SK-N-SH treated with all-trans-retinoic acid at 6 μM for 48 hours (cell line): ENCODE data around the gene S100A8.

Experiments
- ATAC-seq: fragments of 200-7000 bp; cut with Tn5 transposase; 3 replicates; pipeline ENCODE4 v1.9.1; 2020; ENCODE audit warnings: mild to moderate bottlenecking, moderate library complexity
- ARNTL ChIP-seq: fragments of 450-650 bp; formaldehyde crosslinking; IDR thresholded peaks from 2 replicates; pipeline ENCODE4 v1.5.0; 2020; ENCODE audit warnings: low read depth, mild to moderate bottlenecking, moderate library complexity, borderline replicate concordance
- BACH2 ChIP-seq: fragments of 250-450 bp; sonication (Bioruptor Pico); IDR thresholded peaks from 2 replicates; pipeline ENCODE4 v1.9.0; 2021; ENCODE audit warnings: mild to moderate bottlenecking, borderline replicate concordance
- CREB5 ChIP-seq: fragments of 250-450 bp; sonication (Bioruptor Pico); IDR thresholded peaks from 2 replicates; pipeline ENCODE4 v1.5.1; 2020; ENCODE audit warnings: low read depth, mild to moderate bottlenecking, moderate library complexity
- CSDC2 ChIP-seq: fragments of 250-450 bp; sonication (Bioruptor Pico); IDR thresholded peaks from 2 replicates; pipeline ENCODE4 v1.5.0; 2020; ENCODE audit warnings: mild to moderate bottlenecking, moderate library complexity
- CSRNP3 ChIP-seq: fragments of 250-450 bp; sonication (Bioruptor Pico); IDR thresholded peaks from 2 replicates; pipeline ENCODE4 v1.5.1; 2021; ENCODE audit warnings: mild to moderate bottlenecking, moderate library complexity
- ESRRG ChIP-seq: fragments of 250-450 bp; sonication (Bioruptor Pico); IDR thresholded peaks from 2 replicates; pipeline ENCODE4 v1.6.1; 2021; ENCODE audit warnings: mild to moderate bottlenecking
- ISL1 ChIP-seq: fragments of 250-450 bp; sonication (Bioruptor Pico); IDR thresholded peaks from 2 replicates; pipeline ENCODE4 v2.1.2; 2022; ENCODE audit warnings: mild to moderate bottlenecking, moderate library complexity
- OSR1 ChIP-seq: fragments of 250-450 bp; sonication (Bioruptor Pico); IDR thresholded peaks from 2 replicates; pipeline ENCODE4 v1.8.0; 2022; ENCODE audit warnings: moderate library complexity, mild to moderate bottlenecking, inconsistent platforms
- PATZ1 ChIP-seq: fragments of 250-450 bp; sonication (Bioruptor Pico); IDR thresholded peaks from 2 replicates; pipeline ENCODE4 v1.8.0; 2020; ENCODE audit warnings: mild to moderate bottlenecking, moderate library complexity, borderline replicate concordance
- POU6F1 ChIP-seq: fragments of 250-450 bp; sonication (Bioruptor Pico); IDR thresholded peaks from 2 replicates; pipeline ENCODE4 v1.8.0; 2021; ENCODE audit warnings: low read depth, mild to moderate bottlenecking, moderate library complexity, borderline replicate concordance
- PPARA ChIP-seq: fragments of 250-450 bp; sonication (Bioruptor Pico); IDR thresholded peaks from 2 replicates; pipeline ENCODE4 v1.5.0; 2020; ENCODE audit warnings: mild to moderate bottlenecking, borderline replicate concordance
- RARB ChIP-seq: fragments of 250-450 bp; sonication (Bioruptor Pico); IDR thresholded peaks from 2 replicates; pipeline ENCODE4 v1.8.0; 2021; ENCODE audit warnings: mild to moderate bottlenecking, moderate library complexity
- SNAI2 ChIP-seq: fragments of 250-450 bp; sonication (Bioruptor Pico); IDR thresholded peaks from 2 replicates; pipeline ENCODE4 v1.5.0; 2020; ENCODE audit warnings: mild to moderate bottlenecking, moderate library complexity
- TCF4 ChIP-seq: fragments of 250-450 bp; sonication (Bioruptor Pico); IDR thresholded peaks from 2 replicates; pipeline ENCODE4 v1.8.0; 2021; ENCODE audit warnings: mild to moderate bottlenecking, moderate library complexity, borderline replicate concordance
- TOX ChIP-seq: fragments of 250-450 bp; sonication (Bioruptor Pico); IDR thresholded peaks from 2 replicates; pipeline ENCODE4 v1.8.0; 2021; ENCODE audit warnings: mild to moderate bottlenecking, moderate library complexity, borderline replicate concordance
- ZC3H10 ChIP-seq: fragments of 250-450 bp; sonication (Bioruptor Pico); IDR thresholded peaks from 2 replicates; pipeline ENCODE4 v1.5.1; 2021; ENCODE audit warnings: mild to moderate bottlenecking, moderate library complexity
- ZFP3 ChIP-seq: fragments of 250-450 bp; sonication (Bioruptor Pico); IDR thresholded peaks from 2 replicates; pipeline ENCODE4 v1.5.0; 2020; ENCODE audit warnings: mild to moderate bottlenecking, moderate library complexity
- ZFP30 ChIP-seq: fragments of 450-650 bp; formaldehyde crosslinking; IDR thresholded peaks from 2 replicates; pipeline ENCODE4 v1.5.0; 2022; ENCODE audit warnings: mild to moderate bottlenecking, moderate library complexity
- ZNF565 ChIP-seq: fragments of 450-650 bp; formaldehyde crosslinking; conservative IDR thresholded peaks from 2 replicates; pipeline ENCODE4 v1.5.0; 2020; ENCODE audit warnings: low read depth, mild to moderate bottlenecking, moderate library complexity
- ZNF70 ChIP-seq: fragments of 450-650 bp; formaldehyde crosslinking; IDR thresholded peaks from 2 replicates; pipeline ENCODE4 v1.5.0; 2020; ENCODE audit warnings: mild to moderate bottlenecking, moderate library complexity
- ZNF8 ChIP-seq: fragments of 450-650 bp; formaldehyde crosslinking; IDR thresholded peaks from 2 replicates; pipeline ENCODE4 v1.5.0; 2020; ENCODE audit warnings: mild to moderate bottlenecking, moderate library complexity

S100A8 gene

GRCh38 chr1:153428791-153429190, 37.9 kb upstream of the S100A8 start:
- ATAC-seq, result peak; percentile 50; the same call in 1 of the 3 replicates
- TF ChIP-seq CSDC2 (no peak), CSRNP3 (CRISPR knock-in tag) (no peak), BACH2 (CRISPR knock-in tag) (no peak), ESRRG (CRISPR knock-in tag) (no peak), TOX (CRISPR knock-in tag) (no peak), ZNF8 (CRISPR knock-in tag) (no peak), ISL1 (CRISPR knock-in tag) (no peak), OSR1 (no peak), PPARA (CRISPR knock-in tag) (no peak), ZFP3 (CRISPR knock-in tag) (no peak), PATZ1 (CRISPR knock-in tag) (no peak), SNAI2 (no peak)

- no peak for ATAC-seq
- TF ChIP-seq TOX (CRISPR knock-in tag), result no peak
- no peak for TF ChIP-seq RARB (CRISPR knock-in tag)
- TF ChIP-seq ZFP30 (CRISPR knock-in tag), result no peak
These were observed 37.3 kb upstream of the S100A8 start for GRCh38 chr1:153428073-153428638.

- no peak for ATAC-seq
- no peak for TF ChIP-seq ARNTL (CRISPR knock-in tag)
- no peak for TF ChIP-seq OSR1
- TF ChIP-seq ZNF565 (CRISPR knock-in tag), result no peak
- no peak for TF ChIP-seq POU6F1
- no peak for TF ChIP-seq RARB (CRISPR knock-in tag)
- TF ChIP-seq CSDC2, result no peak
- TF ChIP-seq ZNF8 (CRISPR knock-in tag), result no peak
- TF ChIP-seq ZC3H10 (CRISPR knock-in tag), result no peak
- no peak for TF ChIP-seq TOX (CRISPR knock-in tag)
- TF ChIP-seq ZNF70 (CRISPR knock-in tag), result no peak
- no peak for TF ChIP-seq BACH2 (CRISPR knock-in tag)
- TF ChIP-seq PATZ1 (CRISPR knock-in tag), result no peak
- no peak for TF ChIP-seq CREB5
- TF ChIP-seq PPARA (CRISPR knock-in tag), result no peak
- TF ChIP-seq ESRRG (CRISPR knock-in tag), result no peak
- TF ChIP-seq ISL1 (CRISPR knock-in tag), result no peak
- TF ChIP-seq ZFP3 (CRISPR knock-in tag), result no peak
- TF ChIP-seq TCF4, result no peak
These were observed 35.9 kb upstream of the S100A8 start for GRCh38 chr1:153426809-153427208.
